GM23338 (cell line): ENCODE results near the gene C14orf180. TPM values are rescaled to one million over a fixed set of nuclear protein-coding genes. Genes with fewer than 3 reads are reported as not detected.

Source experiments
- ATAC-seq: fragments of 200-7000 bp; cut with Tn5 transposase; 3 replicates; pipeline ENCODE4 v1.9.1; 2020
- DNase-seq: peaks from one replicate; pipeline ENCODE4 v3.0.0-alpha.2; 2015; ENCODE audit warnings: low spot score
- H2AFZ ChIP-seq: fragments of 200-600 bp; sonication (generic); 2 replicates; pipeline ENCODE4 v1.8.0; 2016; ENCODE audit warnings: antibody characterized with exemption, mild to moderate bottlenecking, moderate library complexity
- H3F3A ChIP-seq: fragments of 200-600 bp; sonication (generic); replicated peaks from 2 replicates; pipeline ENCODE4 v1.8.0; 2017; ENCODE audit warnings: antibody characterized with exemption, mixed run types, low read depth
- H3K27ac ChIP-seq: fragments of 200-600 bp; sonication (generic); 2 replicates; pipeline ENCODE4 v1.6.1; 2016; ENCODE audit warnings: low read depth
- H3K27me3 ChIP-seq: fragments of 200-600 bp; sonication (generic); 2 replicates; pipeline ENCODE4 v1.8.0; 2016; ENCODE audit warnings: mild to moderate bottlenecking, mixed run types, moderate library complexity; ENCODE audit not compliant: insufficient read depth
- H3K36me3 ChIP-seq: fragments of 200-600 bp; sonication (generic); 2 replicates; pipeline ENCODE4 v1.8.0; 2016; ENCODE audit warnings: mild to moderate bottlenecking; ENCODE audit not compliant: insufficient read depth
- H3K4me1 ChIP-seq: fragments of 200-600 bp; sonication (generic); 2 replicates; pipeline ENCODE4 v1.8.0; 2016; ENCODE audit warnings: mild to moderate bottlenecking, moderate library complexity; ENCODE audit not compliant: insufficient read depth
- H3K4me2 ChIP-seq: fragments of 200-600 bp; sonication (generic); 2 replicates; pipeline ENCODE4 v1.7.1; 2017; ENCODE audit warnings: mixed run types
- H3K4me3 ChIP-seq: fragments of 200-600 bp; sonication (generic); 2 replicates; pipeline ENCODE4 v1.6.1; 2016; ENCODE audit warnings: mixed run types
- H3K79me2 ChIP-seq: fragments of 200-600 bp; sonication (generic); replicated peaks from 2 replicates; pipeline ENCODE4 v1.8.0; 2017; ENCODE audit warnings: mild to moderate bottlenecking; ENCODE audit not compliant: insufficient read depth
- H3K9me2 ChIP-seq: fragments of 200-600 bp; sonication (generic); 2 replicates; pipeline ENCODE4 v1.8.0; 2017; ENCODE audit not compliant: insufficient read depth
- H4K20me1 ChIP-seq: fragments of 200-600 bp; sonication (generic); replicated peaks from 2 replicates; pipeline ENCODE4 v1.8.0; 2017; ENCODE audit warnings: mild to moderate bottlenecking; ENCODE audit not compliant: insufficient read depth
- H3K27ac Mint-ChIP-seq: 2 replicates; pipeline ENCODE4 v1.8.0; 2020; ENCODE audit warnings: inconsistent platforms, mild to moderate bottlenecking, moderate library complexity, mixed read lengths
- H3K27me3 Mint-ChIP-seq: 3 replicates; pipeline ENCODE4 v1.8.0; 2022; ENCODE audit warnings: low read depth, mild to moderate bottlenecking, moderate library complexity, mixed read lengths, inconsistent platforms; ENCODE audit not compliant: insufficient read depth, poor library complexity
- H3K36me3 Mint-ChIP-seq: 3 replicates; pipeline ENCODE4 v1.8.0; 2021; ENCODE audit warnings: low read depth, mild to moderate bottlenecking, inconsistent platforms, moderate library complexity, mixed read lengths
- H3K4me1 Mint-ChIP-seq: 3 replicates; pipeline ENCODE4 v1.8.0; 2020; ENCODE audit warnings: mild to moderate bottlenecking, inconsistent platforms, mixed read lengths
- H3K4me3 Mint-ChIP-seq: 3 replicates; pipeline ENCODE4 v1.8.0; 2021; ENCODE audit warnings: moderate library complexity, mild to moderate bottlenecking, inconsistent platforms, mixed read lengths
- H3K9me3 Mint-ChIP-seq: 3 replicates; pipeline ENCODE4 v1.8.0; 2020; ENCODE audit warnings: moderate library complexity, mild to moderate bottlenecking, inconsistent platforms, mixed read lengths
- CREB1 ChIP-seq: fragments of 250-450 bp; sonication (Bioruptor Pico); IDR thresholded peaks from 2 replicates; pipeline ENCODE4 v1.5.0; 2020; ENCODE audit warnings: low read depth, mild to moderate bottlenecking, moderate library complexity
- CTCF ChIP-seq, 2 experiments: fragments of 200-600 bp in 1 of 2; sonication (generic) in 1 of 2; conservative IDR thresholded peaks; 2 replicates each; pipeline versions ENCODE4 v1.5.1 to v1.6.1; 2016 to 2017; ENCODE audit warnings: antibody characterized with exemption in 2 of 2, low read depth in 2 of 2, mild to moderate bottlenecking in 2 of 2, moderate library complexity in 1 of 2
- ETS1 ChIP-seq: IDR thresholded peaks from 2 replicates; pipeline ENCODE4 v1.6.1; 2016; ENCODE audit warnings: antibody characterized with exemption
- EZH2 ChIP-seq: fragments of 200-600 bp; sonication (generic); IDR thresholded peaks from one replicate; pipeline ENCODE4 v1.8.0; 2017; ENCODE audit warnings: antibody characterized with exemption, mild to moderate bottlenecking, low read depth; ENCODE audit not compliant: unreplicated experiment
- EZH2phosphoT487 ChIP-seq: fragments of 200-600 bp; sonication (generic); IDR thresholded peaks from one replicate; pipeline ENCODE4 v1.8.1; 2018; ENCODE audit warnings: antibody characterized with exemption; ENCODE audit not compliant: unreplicated experiment
- JUNB ChIP-seq: IDR thresholded peaks from one replicate; pipeline ENCODE4 v1.6.1; 2016; ENCODE audit warnings: antibody characterized with exemption; ENCODE audit not compliant: unreplicated experiment
- NANOG ChIP-seq: IDR thresholded peaks from 2 replicates; pipeline ENCODE4 v1.6.1; 2016; ENCODE audit warnings: antibody characterized with exemption, borderline replicate concordance
- POLR2AphosphoS5 ChIP-seq: IDR thresholded peaks from 2 replicates; pipeline ENCODE4 v1.6.1; 2016; ENCODE audit warnings: antibody characterized with exemption, low read depth
- REST ChIP-seq: IDR thresholded peaks from one replicate; pipeline ENCODE4 v1.6.1; 2018; ENCODE audit warnings: antibody characterized with exemption; ENCODE audit not compliant: unreplicated experiment
- STAT1 ChIP-seq: IDR thresholded peaks from one replicate; pipeline ENCODE4 v1.6.1; 2016; ENCODE audit warnings: antibody characterized with exemption; ENCODE audit not compliant: unreplicated experiment
- ZNF114 ChIP-seq: fragments of 250-450 bp; sonication (Bioruptor Pico); IDR thresholded peaks from 2 replicates; pipeline ENCODE4 v1.5.0; 2020; ENCODE audit warnings: mild to moderate bottlenecking, moderate library complexity
- ZNF331 ChIP-seq: fragments of 250-450 bp; sonication (Bioruptor Pico); IDR thresholded peaks from 2 replicates; pipeline ENCODE4 v1.5.0; 2020; ENCODE audit warnings: low read depth, mild to moderate bottlenecking, moderate library complexity
- ZNF462 ChIP-seq: fragments of 250-450 bp; sonication (Bioruptor Pico); IDR thresholded peaks from 2 replicates; pipeline ENCODE4 v1.5.0; 2020; ENCODE audit warnings: mild to moderate bottlenecking, moderate library complexity
- polyA plus RNA-seq: library from polyadenylated mRNA; unstranded; fragments of >200 nt; fragmentation: Nextera tagmentation; extraction: Ambion mirVana; gene quantifications from 2 replicates; pipeline ENCODE4 v1.2.1, GENCODE V29; 2016
- total RNA-seq: library from RNA; depleted of rRNA; stranded (reverse); fragments of >200 nt; shearing (Covaris generic); gene quantifications from 2 replicates; pipeline ENCODE4 v1.2.3, GENCODE V29; 2014

Gene C14orf180
- total and polyA plus RNA-seq, 2 experiments from 2014 or later, result not detected

GRCh38 chr14:104578321-104578720, 1.2 kb upstream of the C14orf180 start:
- no peaks in the 10 kb centered on the region for H3K36me3 Mint-ChIP-seq
- H3K27me3 Mint-ChIP-seq, result peaks cover 3% of the 10 kb centered on the region
- Histone ChIP-seq H2AFZ (no peak overlapping the region), H3K27me3 (no peaks in the 10 kb centered on the region), H3K4me2 (no peak overlapping the region), H3F3A (no peaks in the 10 kb centered on the region), H3K79me2 (no peaks in the 10 kb centered on the region), H3K27ac (no peak overlapping the region), H3K36me3 (no peaks in the 10 kb centered on the region), H3K9me2 (no peaks in the 10 kb centered on the region), H3K4me3 (no peak overlapping the region), H3K4me1 (no peaks in the 10 kb centered on the region), H4K20me1 (no peaks in the 10 kb centered on the region)
- H3K27ac Mint-ChIP-seq, result no peak overlapping the region
- TF ChIP-seq POLR2AphosphoS5, result no peak
- TF ChIP-seq ZNF462 (CRISPR knock-in tag), result no peak
- no peak for TF ChIP-seq CTCF (conservative IDR thresholded peaks at IDR 0.05; ENCODE audit: low read depth in 2 of 2)
- no peak for TF ChIP-seq JUNB
- no peak for TF ChIP-seq NANOG
- no peak for TF ChIP-seq STAT1
- TF ChIP-seq ZNF331 (CRISPR knock-in tag), result no peak
- TF ChIP-seq CREB1 (CRISPR knock-in tag), result no peak
- no peak for TF ChIP-seq ZNF114 (CRISPR knock-in tag)
- no peak for TF ChIP-seq REST
- no peak for TF ChIP-seq EZH2
- no peak for TF ChIP-seq EZH2phosphoT487
- TF ChIP-seq ETS1, result no peak
- DNase-seq (no peak), ATAC-seq (no peak)
- H3K4me1 Mint-ChIP-seq, result peaks cover 2% of the 10 kb centered on the region; the same call in 2 of the 3 replicates
- no peak overlapping the region for H3K4me3 Mint-ChIP-seq
- H3K9me3 Mint-ChIP-seq, result no peaks in the 10 kb centered on the region
